HepG2 (cell line): ENCODE measurements around the gene TRIM59.

Experiments
- CBX2 ChIP-seq, 2 experiments: fragments of 200-600 bp in 1 of 2; sonication (generic); formaldehyde crosslinking in 1 of 2; IDR thresholded peaks; 2 replicates each; pipeline versions ENCODE4 v1.7.0 to v1.8.1; 2018 to 2022; ENCODE audit warnings: low read depth in 2 of 2, low read length in 1 of 2, mild to moderate bottlenecking in 1 of 2, missing genetic modification reagents in 1 of 2
- PHF21A ChIP-seq: sonication (generic); formaldehyde crosslinking; IDR thresholded peaks from 2 replicates; pipeline ENCODE4 v1.5.0; 2020; ENCODE audit warnings: mild to moderate bottlenecking, missing genetic modification reagents
- ZZZ3 ChIP-seq: sonication (generic); formaldehyde crosslinking; IDR thresholded peaks from 2 replicates; pipeline ENCODE4 v1.4.0; 2020; ENCODE audit warnings: missing genetic modification reagents, mild to moderate bottlenecking, borderline replicate concordance
- TF ChIP-seq, protein P1 (sequence below): sonication (generic); formaldehyde crosslinking; IDR thresholded peaks from 2 replicates; pipeline ENCODE4 v1.4.0; 2020; ENCODE audit warnings: missing genetic modification reagents, borderline replicate concordance

DNA sequence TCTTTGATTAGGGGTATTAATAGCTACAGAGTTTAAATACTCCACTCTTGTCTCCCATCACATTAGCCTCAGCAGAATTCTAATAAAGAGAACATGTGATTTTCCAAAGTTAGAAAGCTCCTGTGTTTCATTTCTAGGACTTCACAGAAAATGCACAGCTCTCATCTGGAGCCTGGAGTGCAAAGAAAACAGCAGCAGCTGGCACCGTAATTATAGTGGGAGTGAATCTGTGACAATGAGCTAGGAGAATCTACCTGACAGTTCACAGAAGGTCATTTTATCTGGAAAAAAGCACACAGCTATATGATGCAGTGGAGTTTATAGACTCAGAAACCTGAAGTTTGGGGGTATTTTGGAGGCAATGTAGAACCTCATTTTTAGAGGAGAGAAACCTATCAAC is 5.4 kb upstream of the TRIM59 start:
- TF ChIP-seq CBX2 (IDR thresholded peaks at IDR 0.05; ENCODE audit: low read depth, low read length) (no peak), CBX2 (CRISPR knock-in tag; IDR thresholded peaks at IDR 0.05; ENCODE audit: low read depth) (no peak), PHF21A (CRISPR knock-in tag) (no peak), ZZZ3 (CRISPR knock-in tag) (no peak)
- TF ChIP-seq, protein P1, sequence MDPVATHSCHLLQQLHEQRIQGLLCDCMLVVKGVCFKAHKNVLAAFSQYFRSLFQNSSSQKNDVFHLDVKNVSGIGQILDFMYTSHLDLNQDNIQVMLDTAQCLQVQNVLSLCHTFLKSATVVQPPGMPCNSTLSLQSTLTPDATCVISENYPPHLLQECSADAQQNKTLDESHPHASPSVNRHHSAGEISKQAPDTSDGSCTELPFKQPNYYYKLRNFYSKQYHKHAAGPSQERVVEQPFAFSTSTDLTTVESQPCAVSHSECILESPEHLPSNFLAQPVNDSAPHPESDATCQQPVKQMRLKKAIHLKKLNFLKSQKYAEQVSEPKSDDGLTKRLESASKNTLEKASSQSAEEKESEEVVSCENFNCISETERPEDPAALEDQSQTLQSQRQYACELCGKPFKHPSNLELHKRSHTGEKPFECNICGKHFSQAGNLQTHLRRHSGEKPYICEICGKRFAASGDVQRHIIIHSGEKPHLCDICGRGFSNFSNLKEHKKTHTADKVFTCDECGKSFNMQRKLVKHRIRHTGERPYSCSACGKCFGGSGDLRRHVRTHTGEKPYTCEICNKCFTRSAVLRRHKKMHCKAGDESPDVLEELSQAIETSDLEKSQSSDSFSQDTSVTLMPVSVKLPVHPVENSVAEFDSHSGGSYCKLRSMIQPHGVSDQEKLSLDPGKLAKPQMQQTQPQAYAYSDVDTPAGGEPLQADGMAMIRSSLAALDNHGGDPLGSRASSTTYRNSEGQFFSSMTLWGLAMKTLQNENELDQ, result no peak
